AG08395 (cell line): Measurements from ENCODE around the gene MMP26.

Experiments
- DNase-seq: peaks from one replicate; pipeline ENCODE4 v3.0.0; 2012; ENCODE audit warnings: mixed read lengths, low spot score

MMP26 gene

GRCh38 chr11:4704054-4704789 is at the start of gene MMP26:
TSS of gene MMP26 (plus strand) at chr11:4704784.
- no peak for DNase-seq

DNA sequence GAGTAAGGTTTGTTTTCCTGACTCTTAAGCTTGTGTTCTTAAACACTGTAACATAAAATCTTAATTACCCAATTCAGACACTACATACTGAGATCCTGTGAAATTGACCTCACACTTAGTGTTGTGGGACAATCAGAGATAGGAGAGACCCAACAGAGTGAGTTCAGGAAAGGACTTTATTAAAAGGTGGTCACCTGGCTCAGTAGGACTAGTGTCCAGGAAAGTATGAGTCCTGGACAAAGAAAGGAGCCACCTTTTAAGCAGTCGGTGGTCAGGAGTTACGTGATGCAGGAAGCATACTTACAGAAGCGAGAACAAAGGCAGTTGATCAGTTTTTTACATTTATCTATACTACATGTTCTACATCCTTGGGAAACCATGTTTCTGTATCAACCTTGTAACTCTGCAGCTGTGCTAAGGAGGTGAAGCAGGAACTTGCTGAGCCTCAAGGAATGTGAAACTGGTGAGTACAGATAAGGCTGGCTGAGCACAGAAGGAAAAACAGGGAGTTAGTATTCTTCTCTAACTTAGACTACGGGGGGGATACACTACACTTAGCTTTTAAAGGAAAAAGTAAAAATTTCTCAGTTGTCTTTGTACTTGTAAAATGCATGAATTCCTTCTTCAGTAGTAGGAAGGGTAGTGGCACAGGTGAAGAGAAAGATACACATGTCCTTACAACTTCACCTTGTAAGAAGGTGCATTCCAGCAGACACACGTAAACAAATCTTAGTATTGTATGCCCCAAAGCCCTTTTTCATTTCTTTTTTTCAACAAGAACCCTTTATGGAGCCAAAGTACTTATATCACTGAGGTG is 45.7 kb upstream of the MMP26 start:
- no peak for DNase-seq

- DNase-seq, result no peak
These were observed 41.7 kb upstream of the MMP26 start for GRCh38 chr11:4662876-4663275.

DNA sequence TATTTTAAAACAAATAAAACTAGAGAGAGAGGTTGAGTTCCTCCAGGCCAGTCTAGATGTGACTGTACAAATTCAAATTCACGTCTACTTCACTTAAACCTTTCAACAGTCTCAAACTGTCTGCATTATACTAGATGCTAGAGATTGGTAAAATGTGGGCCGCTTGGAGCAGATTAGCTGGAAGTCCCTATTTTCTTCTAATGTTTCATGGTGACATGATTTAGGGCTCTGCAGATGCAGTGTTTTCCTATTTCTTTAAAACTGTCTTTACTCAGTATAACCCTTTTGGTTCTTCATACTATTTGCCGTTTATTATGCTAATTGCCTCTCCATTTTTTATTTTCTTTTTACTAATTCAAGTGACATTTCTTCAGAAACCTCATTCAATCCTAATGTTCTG is 40.4 kb upstream of the MMP26 start:
- no peak for DNase-seq

DNA sequence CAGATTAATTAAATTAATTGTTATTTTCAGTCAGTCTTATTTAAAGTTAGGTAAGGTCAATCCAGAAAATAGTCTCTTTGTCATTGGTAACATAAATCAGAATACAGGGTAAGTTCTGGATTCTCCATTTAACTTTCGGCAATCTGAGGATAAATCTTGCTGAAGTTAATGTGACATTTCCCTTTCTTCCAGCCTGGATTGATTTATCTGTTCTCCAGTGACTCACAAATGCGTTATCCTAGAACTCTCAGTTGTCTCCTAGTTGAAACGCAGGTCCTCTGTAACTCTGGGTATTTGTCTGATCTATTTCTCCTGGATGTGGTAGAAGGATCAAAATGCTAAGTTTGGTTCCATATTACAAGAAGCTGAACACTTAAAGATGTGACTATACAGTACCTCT is 39.8 kb upstream of the MMP26 start:
- no peak for DNase-seq

DNA sequence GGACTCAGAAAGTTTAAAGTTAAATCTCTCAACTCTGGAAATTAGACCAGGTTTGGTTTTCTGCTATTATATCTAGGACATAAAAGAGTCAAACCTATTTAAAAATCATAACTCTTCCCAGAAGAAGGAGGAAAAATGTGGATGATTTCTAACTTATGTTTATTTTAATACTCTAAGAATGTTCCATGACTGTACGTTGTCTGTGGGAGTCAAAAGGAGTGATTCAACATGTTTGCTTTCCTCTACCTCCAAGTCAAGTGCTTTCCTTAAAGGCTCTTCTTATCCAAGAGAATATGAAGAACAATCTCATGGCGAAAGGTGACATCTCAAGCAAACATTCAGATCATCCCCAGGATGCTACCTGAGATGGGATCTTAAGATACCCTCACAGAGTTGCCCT is 39.2 kb upstream of the MMP26 start:
- no peak for DNase-seq

GRCh38 chr11:4671741-4672140 is 32.8 kb upstream of the MMP26 start:
- DNase-seq, result no peak

DNA sequence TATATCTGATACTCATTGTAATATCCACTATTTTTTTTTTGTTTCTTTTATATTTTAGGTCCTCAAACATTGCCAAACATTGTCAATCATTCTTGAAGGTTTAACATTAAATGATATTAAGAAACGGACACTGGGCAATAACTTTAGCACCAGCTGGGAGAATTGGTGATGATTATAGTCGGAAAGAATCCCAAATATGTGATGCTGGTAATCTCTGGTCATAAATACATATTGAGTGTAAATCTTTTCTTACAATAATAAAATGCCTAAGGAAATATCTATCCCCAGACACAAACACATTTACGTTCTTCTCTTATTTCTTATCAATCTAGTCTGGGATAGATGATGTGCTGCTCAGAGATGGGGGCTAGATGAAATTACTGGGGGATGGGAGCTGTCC is 32.1 kb upstream of the MMP26 start:
- DNase-seq, result no peak

- no peak for DNase-seq
These were observed 30.8 kb upstream of the MMP26 start for GRCh38 chr11:4673781-4674180.

- no peak for DNase-seq
These were observed 26.6 kb upstream of the MMP26 start for GRCh38 chr11:4677948-4678347.

DNA sequence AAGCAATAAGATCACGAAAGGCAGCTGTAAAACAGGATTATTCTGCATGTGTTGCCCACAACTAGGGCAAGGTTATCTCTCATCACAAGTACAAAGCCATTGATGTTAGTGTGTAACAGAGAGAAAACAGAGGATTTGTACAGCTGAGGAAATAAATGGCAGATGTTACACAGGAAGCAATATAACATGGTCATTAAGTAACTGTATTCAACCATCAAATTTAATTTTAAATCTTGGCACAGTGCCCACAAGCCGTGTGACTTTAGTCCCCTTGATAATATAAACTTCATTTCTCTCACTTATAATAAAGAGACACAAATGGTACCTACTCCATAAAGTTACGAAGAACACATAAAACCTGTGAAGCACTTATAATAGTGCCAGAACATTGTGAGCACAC is 24.2 kb upstream of the MMP26 start:
- DNase-seq, result no peak

GRCh38 chr11:4682623-4683419 is 21.8 kb upstream of the MMP26 start:
- no peak for DNase-seq

- no peak for DNase-seq
These were observed 19.8 kb upstream of the MMP26 start for GRCh38 chr11:4684631-4685285.

- DNase-seq, result no peak
These were observed 9.1 kb upstream of the MMP26 start for GRCh38 chr11:4695442-4695841.

DNA sequence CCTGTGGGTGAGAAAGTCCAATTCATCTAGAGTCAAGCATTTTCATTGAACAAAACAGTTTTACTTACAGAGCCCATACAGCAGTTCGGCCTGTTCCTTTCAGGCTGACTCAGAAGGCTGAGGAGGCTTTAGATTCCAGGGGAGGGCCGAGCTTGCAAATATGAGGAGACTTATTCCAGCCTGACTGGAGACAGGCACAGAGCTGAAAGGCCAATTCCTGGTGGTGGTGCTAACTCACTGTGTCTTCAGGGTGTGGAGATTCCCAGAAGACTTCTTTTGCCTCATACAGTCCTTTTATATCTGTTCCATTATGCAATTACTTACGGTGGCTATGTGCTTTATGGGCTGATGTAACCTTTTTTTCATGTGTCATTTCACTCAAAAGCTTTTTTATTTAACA is 7.0 kb upstream of the MMP26 start, which contains the start of gene OR51E2:
Gene OR51E2, minus strand, starts transcription at position 269 of the 400 bp plus-strand sequence. CDS start 15,142 bp downstream, outside the sequence.
- no peak for DNase-seq

DNA sequence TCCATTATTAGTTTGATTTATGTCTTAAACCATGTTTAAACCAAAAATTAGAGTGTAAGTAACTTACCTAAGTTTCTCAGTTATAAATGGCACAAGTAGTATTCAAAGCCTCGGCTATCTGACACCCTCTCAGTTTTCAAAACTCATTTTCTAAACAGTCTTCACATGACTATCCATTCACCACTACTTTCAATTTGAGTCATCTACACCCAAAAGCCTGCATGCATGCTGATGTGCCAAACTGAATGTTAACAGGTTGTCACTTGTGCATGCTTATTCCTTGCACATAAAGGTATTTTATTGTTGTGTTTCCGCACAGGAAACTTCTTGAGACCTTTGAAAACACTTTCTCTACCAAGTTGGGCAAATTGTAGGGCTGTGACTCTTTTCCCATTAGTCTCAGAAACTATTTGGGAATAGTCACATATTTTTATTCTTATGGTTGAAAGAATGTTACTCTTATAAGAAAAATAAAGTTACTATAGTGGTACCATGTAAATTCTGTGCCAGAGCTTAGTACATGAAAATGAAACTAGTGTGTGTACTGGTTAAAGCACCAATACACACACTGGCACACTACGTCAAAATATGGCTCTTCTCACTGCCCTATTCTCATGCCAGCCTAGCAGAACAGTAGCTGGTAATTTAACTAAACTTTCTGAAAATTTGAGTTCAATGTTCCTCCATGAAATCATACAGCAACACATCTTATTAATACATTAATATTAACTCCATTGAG is 4.7 kb upstream of the MMP26 start:
- no peak for DNase-seq

DNA sequence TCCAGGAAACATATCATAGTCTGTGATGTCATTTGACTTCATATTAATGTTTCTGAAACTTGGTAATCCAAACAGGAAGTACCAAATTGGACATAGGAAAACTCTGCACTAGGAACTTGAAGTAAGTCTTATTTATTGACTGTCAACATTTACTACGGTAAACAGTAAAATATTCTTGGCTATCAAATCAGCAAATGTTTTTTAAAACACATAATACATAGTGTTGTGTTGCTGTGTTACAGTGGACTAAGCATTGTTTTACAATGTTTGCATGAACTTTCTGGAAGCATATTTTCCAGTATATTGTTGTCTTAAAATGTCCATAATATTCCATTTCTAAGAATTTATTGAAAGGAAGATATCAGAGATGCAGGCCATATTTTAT is 4.2 kb upstream of the MMP26 start:
- DNase-seq, result no peak

GRCh38 chr11:4704790-4705334 is 278 bp downstream of the MMP26 start:
- no peak for DNase-seq

- DNase-seq, result no peak
These were observed 8.7 kb downstream of the MMP26 start for GRCh38 chr11:4713241-4713640.

DNA sequence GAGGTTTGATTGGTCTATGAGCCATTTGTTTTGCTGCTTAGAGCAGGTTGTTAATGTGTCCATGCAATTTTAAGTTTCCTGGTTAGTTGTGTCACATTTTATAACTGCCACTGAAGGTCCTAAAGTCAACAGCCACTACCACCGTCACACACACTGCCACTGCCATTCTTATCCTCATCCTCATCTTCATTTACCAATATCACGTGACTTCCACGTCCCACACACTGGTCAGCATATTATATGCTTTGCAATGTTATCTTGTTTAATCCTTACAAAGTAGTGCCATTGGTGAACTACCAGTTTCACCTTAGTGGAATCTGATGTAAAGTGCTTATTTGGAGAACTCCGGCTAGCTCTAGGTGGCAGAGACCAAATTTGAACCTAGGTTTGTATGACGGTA is 9.7 kb downstream of the MMP26 start:
- no peak for DNase-seq
